HepG2 (cell line): ENCODE results near the gene SYCP2L. TPM values are rescaled to one million over a fixed set of nuclear protein-coding genes. Genes with fewer than 3 reads are reported as not detected.

Experiments used
- CEBPB ChIP-seq: IDR thresholded peaks from 2 replicates; pipeline ENCODE4 v1.6.1; 2011; ENCODE audit warnings: low read depth, low read length, improper control_type of control experiment, borderline replicate concordance
- ELF3 ChIP-seq: IDR thresholded peaks from 2 replicates; pipeline ENCODE4 v1.6.1; 2016; ENCODE audit warnings: missing genetic modification reagents, missing compliant biosample characterization
- GATAD2A ChIP-seq: IDR thresholded peaks from 2 replicates; pipeline ENCODE4 v1.6.1; 2016
- NR2F6 ChIP-seq, 2 experiments: IDR thresholded peaks; 2 replicates each; pipeline ENCODE4 v1.6.1; 2016; ENCODE audit warnings: antibody characterized with exemption in 1 of 2, mild to moderate bottlenecking in 1 of 2
- ZMYM2 ChIP-seq: sonication (generic); formaldehyde crosslinking; IDR thresholded peaks from 2 replicates; pipeline ENCODE4 v1.8.0; 2022; ENCODE audit warnings: mild to moderate bottlenecking, missing genetic modification reagents
- ZNF660 ChIP-seq: sonication (generic); formaldehyde crosslinking; IDR thresholded peaks from 2 replicates; pipeline ENCODE4 v1.5.1; 2020; ENCODE audit warnings: mild to moderate bottlenecking, low read depth, missing genetic modification reagents, borderline replicate concordance
- ZNF891 ChIP-seq: sonication (generic); formaldehyde crosslinking; IDR thresholded peaks from 2 replicates; pipeline ENCODE4 v1.5.0; 2020; ENCODE audit warnings: mild to moderate bottlenecking, missing genetic modification reagents
- ZSCAN29 ChIP-seq: sonication (generic); formaldehyde crosslinking; conservative IDR thresholded peaks from 2 replicates; pipeline ENCODE4 v1.4.0; 2020; ENCODE audit warnings: mild to moderate bottlenecking, missing genetic modification reagents
- polyA plus RNA-seq, 8 experiments: library from polyadenylated mRNA; depleted of rRNA in 3 of 8; stranded (reverse) in 7 of 8; unstranded in 1 of 8; fragments of >200 nt; fragmentation: Illumina TruSeq in 4 of 8; extraction: Trizol in 4 of 8; gene quantifications; 2 replicates each; pipeline versions ENCODE4 v1.2.1 to v1.2.3, GENCODE V29; 2011 to 2016; ENCODE audit warnings: low read depth in 4 of 8, missing spikeins in 1 of 8, mixed read lengths in 1 of 8; ENCODE audit not compliant: insufficient read depth in 1 of 8
- total RNA-seq, 5 experiments: library from RNA; depleted of rRNA; stranded (reverse); fragments of >200 nt; fragmentation: Illumina TruSeq; extraction: Trizol; gene quantifications; 2 replicates each; pipeline ENCODE4 v1.2.3, GENCODE V29; 2016; ENCODE audit warnings: low read depth in 1 of 5
- TF ChIP-seq, protein P1 (sequence below): sonication (generic); formaldehyde crosslinking; IDR thresholded peaks from 2 replicates; pipeline ENCODE4 v1.5.1; 2020; ENCODE audit warnings: missing genetic modification reagents, mild to moderate bottlenecking, borderline replicate concordance
- TF ChIP-seq, protein P2 (sequence below), 2 experiments: fragments of 450-650 bp in 1 of 2; sonication (generic) in 1 of 2; formaldehyde crosslinking; IDR thresholded peaks; 2 replicates each; pipeline versions ENCODE4 v1.5.0 to v1.8.0; 2020 to 2022; ENCODE audit warnings: mild to moderate bottlenecking in 1 of 2, missing genetic modification reagents in 1 of 2
- TF ChIP-seq, protein P3 (sequence below): IDR thresholded peaks from 2 replicates; pipeline ENCODE4 v1.6.1; 2018; ENCODE audit warnings: missing genetic modification reagents, mild to moderate bottlenecking, missing compliant biosample characterization
- TF ChIP-seq, protein P4 (sequence below): sonication (generic); formaldehyde crosslinking; conservative IDR thresholded peaks from 2 replicates; pipeline ENCODE4 v1.4.0; 2020; ENCODE audit warnings: missing genetic modification reagents
- TF ChIP-seq, protein P5 (sequence below): sonication (generic); formaldehyde crosslinking; IDR thresholded peaks from 2 replicates; pipeline ENCODE4 v1.5.1; 2020; ENCODE audit warnings: missing genetic modification reagents, mild to moderate bottlenecking, borderline replicate concordance
- TF ChIP-seq, protein P6 (sequence below): sonication (generic); formaldehyde crosslinking; IDR thresholded peaks from 2 replicates; pipeline ENCODE4 v1.9.0; 2022; ENCODE audit warnings: missing genetic modification reagents, mild to moderate bottlenecking, borderline replicate concordance
- TF ChIP-seq, protein P7 (sequence below): sonication (generic); formaldehyde crosslinking; IDR thresholded peaks from 2 replicates; pipeline ENCODE4 v1.5.1; 2020; ENCODE audit warnings: missing genetic modification reagents, mild to moderate bottlenecking, borderline replicate concordance

The SYCP2L gene
- total and polyA plus RNA-seq, 2 of the 13 experiments (the other 11 are each of a cell fraction or from before 2014, with no cell fraction given): 0.22 to 0.54 TPM

DNA sequence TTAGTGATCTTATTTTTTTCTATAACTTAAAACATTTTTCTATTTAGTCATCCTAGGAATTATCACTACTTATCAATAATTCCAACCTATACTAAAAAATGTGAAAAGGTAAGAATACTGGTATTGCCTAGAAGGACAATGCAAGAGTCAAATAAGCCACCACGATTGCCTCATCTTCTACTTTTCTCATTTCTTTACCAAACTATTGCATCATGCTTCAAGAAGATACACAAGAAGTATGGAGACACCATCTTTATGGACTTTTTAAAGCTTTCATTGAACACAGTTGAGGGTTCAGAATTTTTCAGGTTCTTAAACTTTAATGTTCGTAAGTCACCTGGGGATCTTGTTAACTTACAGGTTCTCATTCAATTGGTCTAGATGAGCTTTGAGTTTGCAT, 131.4 kb downstream of the SYCP2L start (continued):
- TF ChIP-seq, protein P1, sequence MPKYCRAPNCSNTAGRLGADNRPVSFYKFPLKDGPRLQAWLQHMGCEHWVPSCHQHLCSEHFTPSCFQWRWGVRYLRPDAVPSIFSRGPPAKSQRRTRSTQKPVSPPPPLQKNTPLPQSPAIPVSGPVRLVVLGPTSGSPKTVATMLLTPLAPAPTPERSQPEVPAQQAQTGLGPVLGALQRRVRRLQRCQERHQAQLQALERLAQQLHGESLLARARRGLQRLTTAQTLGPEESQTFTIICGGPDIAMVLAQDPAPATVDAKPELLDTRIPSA: no peak
- peak; percentile 23; the same call in 1 of the 2 replicates for TF ChIP-seq NR2F6 (IDR thresholded peaks at IDR 0.05)
- TF ChIP-seq NR2F6 (CRISPR knock-in tag; IDR thresholded peaks at IDR 0.05): 0 out of 2 replicates have a peak, but pooled peaks have one; percentile 17
- TF ChIP-seq CEBPB: peak; percentile 94
- TF ChIP-seq, protein P2, sequence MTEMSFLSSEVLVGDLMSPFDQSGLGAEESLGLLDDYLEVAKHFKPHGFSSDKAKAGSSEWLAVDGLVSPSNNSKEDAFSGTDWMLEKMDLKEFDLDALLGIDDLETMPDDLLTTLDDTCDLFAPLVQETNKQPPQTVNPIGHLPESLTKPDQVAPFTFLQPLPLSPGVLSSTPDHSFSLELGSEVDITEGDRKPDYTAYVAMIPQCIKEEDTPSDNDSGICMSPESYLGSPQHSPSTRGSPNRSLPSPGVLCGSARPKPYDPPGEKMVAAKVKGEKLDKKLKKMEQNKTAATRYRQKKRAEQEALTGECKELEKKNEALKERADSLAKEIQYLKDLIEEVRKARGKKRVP (CRISPR knock-in tag; IDR thresholded peaks at IDR 0.05): peak; percentile 83 to 92
- TF ChIP-seq GATAD2A (CRISPR knock-in tag): peak; percentile 75
- no peak for TF ChIP-seq ZNF660 (CRISPR knock-in tag)
- TF ChIP-seq ELF3: no peak
- TF ChIP-seq, protein P3, sequence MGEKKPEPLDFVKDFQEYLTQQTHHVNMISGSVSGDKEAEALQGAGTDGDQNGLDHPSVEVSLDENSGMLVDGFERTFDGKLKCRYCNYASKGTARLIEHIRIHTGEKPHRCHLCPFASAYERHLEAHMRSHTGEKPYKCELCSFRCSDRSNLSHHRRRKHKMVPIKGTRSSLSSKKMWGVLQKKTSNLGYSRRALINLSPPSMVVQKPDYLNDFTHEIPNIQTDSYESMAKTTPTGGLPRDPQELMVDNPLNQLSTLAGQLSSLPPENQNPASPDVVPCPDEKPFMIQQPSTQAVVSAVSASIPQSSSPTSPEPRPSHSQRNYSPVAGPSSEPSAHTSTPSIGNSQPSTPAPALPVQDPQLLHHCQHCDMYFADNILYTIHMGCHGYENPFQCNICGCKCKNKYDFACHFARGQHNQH (CRISPR knock-in tag): no peak
- TF ChIP-seq, protein P4, sequence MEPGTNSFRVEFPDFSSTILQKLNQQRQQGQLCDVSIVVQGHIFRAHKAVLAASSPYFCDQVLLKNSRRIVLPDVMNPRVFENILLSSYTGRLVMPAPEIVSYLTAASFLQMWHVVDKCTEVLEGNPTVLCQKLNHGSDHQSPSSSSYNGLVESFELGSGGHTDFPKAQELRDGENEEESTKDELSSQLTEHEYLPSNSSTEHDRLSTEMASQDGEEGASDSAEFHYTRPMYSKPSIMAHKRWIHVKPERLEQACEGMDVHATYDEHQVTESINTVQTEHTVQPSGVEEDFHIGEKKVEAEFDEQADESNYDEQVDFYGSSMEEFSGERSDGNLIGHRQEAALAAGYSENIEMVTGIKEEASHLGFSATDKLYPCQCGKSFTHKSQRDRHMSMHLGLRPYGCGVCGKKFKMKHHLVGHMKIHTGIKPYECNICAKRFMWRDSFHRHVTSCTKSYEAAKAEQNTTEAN (CRISPR knock-in tag): no peak
- no peak for TF ChIP-seq ZSCAN29 (CRISPR knock-in tag)
- no peak for TF ChIP-seq ZMYM2 (CRISPR knock-in tag)
- TF ChIP-seq, protein P5, sequence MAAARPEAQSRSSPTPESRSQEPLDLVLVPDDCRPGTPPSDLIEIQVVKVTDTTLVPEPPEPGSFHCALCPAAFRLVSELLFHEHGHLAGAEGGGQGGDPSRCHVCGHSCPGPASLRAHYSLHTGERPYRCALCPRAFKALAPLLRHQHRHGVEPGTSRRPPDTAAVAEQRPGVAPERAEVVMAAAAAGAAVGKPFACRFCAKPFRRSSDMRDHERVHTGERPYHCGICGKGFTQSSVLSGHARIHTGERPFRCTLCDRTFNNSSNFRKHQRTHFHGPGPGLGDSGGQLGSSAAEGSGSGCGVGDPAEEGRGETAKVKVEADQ (CRISPR knock-in tag): no peak
- TF ChIP-seq, protein P6, sequence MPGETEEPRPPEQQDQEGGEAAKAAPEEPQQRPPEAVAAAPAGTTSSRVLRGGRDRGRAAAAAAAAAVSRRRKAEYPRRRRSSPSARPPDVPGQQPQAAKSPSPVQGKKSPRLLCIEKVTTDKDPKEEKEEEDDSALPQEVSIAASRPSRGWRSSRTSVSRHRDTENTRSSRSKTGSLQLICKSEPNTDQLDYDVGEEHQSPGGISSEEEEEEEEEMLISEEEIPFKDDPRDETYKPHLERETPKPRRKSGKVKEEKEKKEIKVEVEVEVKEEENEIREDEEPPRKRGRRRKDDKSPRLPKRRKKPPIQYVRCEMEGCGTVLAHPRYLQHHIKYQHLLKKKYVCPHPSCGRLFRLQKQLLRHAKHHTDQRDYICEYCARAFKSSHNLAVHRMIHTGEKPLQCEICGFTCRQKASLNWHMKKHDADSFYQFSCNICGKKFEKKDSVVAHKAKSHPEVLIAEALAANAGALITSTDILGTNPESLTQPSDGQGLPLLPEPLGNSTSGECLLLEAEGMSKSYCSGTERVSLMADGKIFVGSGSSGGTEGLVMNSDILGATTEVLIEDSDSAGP (CRISPR knock-in tag): no peak
- TF ChIP-seq, protein P7, sequence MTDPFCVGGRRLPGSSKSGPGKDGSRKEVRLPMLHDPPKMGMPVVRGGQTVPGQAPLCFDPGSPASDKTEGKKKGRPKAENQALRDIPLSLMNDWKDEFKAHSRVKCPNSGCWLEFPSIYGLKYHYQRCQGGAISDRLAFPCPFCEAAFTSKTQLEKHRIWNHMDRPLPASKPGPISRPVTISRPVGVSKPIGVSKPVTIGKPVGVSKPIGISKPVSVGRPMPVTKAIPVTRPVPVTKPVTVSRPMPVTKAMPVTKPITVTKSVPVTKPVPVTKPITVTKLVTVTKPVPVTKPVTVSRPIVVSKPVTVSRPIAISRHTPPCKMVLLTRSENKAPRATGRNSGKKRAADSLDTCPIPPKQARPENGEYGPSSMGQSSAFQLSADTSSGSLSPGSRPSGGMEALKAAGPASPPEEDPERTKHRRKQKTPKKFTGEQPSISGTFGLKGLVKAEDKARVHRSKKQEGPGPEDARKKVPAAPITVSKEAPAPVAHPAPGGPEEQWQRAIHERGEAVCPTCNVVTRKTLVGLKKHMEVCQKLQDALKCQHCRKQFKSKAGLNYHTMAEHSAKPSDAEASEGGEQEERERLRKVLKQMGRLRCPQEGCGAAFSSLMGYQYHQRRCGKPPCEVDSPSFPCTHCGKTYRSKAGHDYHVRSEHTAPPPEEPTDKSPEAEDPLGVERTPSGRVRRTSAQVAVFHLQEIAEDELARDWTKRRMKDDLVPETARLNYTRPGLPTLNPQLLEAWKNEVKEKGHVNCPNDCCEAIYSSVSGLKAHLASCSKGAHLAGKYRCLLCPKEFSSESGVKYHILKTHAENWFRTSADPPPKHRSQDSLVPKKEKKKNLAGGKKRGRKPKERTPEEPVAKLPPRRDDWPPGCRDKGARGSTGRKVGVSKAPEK (CRISPR knock-in tag): no peak
- TF ChIP-seq ZNF891 (CRISPR knock-in tag): no peak
